ENCODE results near the gene NUDT8. TPM values are rescaled to one million over a fixed set of nuclear protein-coding genes. Genes with fewer than 3 reads are reported as not detected.

The NUDT8 gene
- total and polyA plus RNA-seq, 2 donors (not counting 1 experiment from before 2014, with no cell fraction given): 6.9 to 7.1 TPM

DNA sequence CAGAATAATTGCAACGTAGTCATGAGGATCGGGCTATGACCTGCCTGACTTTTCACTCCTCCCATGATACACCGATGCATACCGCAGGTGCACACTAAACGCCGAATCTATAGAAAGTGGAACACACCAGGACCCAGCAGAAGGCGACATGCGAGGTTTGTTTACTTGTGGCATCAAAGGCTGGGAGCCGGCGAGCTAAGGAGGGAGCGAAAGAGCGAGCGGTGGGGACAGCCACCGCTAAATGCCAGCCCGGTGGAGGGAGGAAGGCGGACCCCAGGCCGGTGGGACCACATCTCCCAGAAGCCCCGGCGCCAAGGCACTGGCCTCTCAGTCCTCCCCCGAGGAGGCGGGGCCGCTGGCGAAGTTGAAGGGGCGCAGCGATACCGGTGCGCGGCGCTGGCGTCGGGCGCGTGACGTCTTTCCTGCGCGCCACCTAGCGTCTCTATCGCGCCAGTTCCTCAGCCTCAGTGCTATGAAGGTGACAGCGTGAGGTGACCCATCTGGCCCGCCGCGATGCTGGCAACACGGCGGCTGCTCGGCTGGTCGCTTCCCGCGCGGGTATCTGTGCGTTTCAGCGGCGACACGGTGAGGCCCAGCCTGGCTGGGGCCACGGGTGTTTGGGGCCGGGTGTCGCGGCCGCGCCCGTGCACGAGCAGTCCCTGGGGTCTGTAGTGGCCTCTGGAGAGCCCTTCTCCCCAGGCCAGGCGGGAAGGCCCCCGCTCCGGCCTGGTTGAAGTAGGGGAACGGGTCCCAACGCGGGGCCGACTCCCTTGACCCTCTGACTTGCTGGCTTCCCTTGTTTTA is 23.0 kb downstream of the NUDT8 start, which contains the start of gene NDUFV1:
NDUFV1 (plus strand) TSS at position 445 of the 804 bp plus-strand sequence; CDS start at position 514, 69 bp downstream.
- Mint-ChIP-seq H3K27ac (peak within 1 kb of the TSS; percentile 90), H3K27me3 (peaks cover 18% of the 10 kb centered on the region), H3K4me1 (peaks cover 19% of the 10 kb centered on the region), H3K4me3 (peak within 1 kb of the TSS; percentile 95), H3K9me3 (ENCODE audit: insufficient read depth) (no peaks in the 10 kb centered on the region)
- Histone ChIP-seq H3K79me2 (ENCODE audit: control insufficient read depth, insufficient read depth, low read length) (peaks cover 26% of the 10 kb centered on the region), H3K9me3 (ENCODE audit: control extremely low read depth in 1 of 3, control insufficient read depth in 2 of 3, insufficient read depth in 1 of 3, low read length in 2 of 3) (no peaks in the 10 kb centered on the region), H3K9ac (ENCODE audit: low read length) (peak within 1 kb of the TSS; percentile 87), H4K20me1 (ENCODE audit: control insufficient read depth, insufficient read depth, low read length, poor library complexity, severe bottlenecking) (no peaks in the 10 kb centered on the region), H3K4me2 (replicated peaks; ENCODE audit: low read depth, low read length, poor library complexity, severe bottlenecking) (peak within 1 kb of the TSS; percentile 90), H3K36me3 (replicated peaks in 1 of 2; ENCODE audit: control extremely low read depth in 1 of 2, control insufficient read depth in 1 of 2, extremely low read depth in 1 of 2, insufficient read depth in 2 of 2, low read length in 1 of 2) (peaks cover 0 to 35% of the 10 kb centered on the region in 2 experiments), H3K4me1 (ENCODE audit: control insufficient read depth in 2 of 2, insufficient read depth in 2 of 2, low read length in 2 of 2) (peaks cover 13 to 17% of the 10 kb centered on the region in 2 donors), H3K27me3 (replicated peaks in 1 of 4; ENCODE audit: control extremely low read depth in 1 of 4, control insufficient read depth in 3 of 4, insufficient read depth in 4 of 4, low read length in 3 of 4) (peaks cover 0 to 16% (median 5%) of the 10 kb centered on the region in 4 experiments), H2AFZ (ENCODE audit: insufficient read depth, low read depth, low read length, poor library complexity, severe bottlenecking) (peak within 1 kb of the TSS; percentile 74), H3K27ac (ENCODE audit: low read length in 2 of 2) (peak within 1 kb of the TSS; percentile 43 to 72), H3K4me3 (ENCODE audit: control extremely low read depth in 1 of 5, extremely low read depth in 1 of 5, insufficient read depth in 1 of 5, low read depth in 2 of 5, low read length in 4 of 5) (peak within 1 kb of the TSS; percentile 70 to 90 (median 88))
- intact Hi-C loops (cut with micrococcal nuclease): loop anchor here (1.0 kb wide), 7 partner anchors 8 to 205 kb away; partner anchors contain the start of genes CDK2AP2, GSTP1 and PPP1CA
- ATAC-seq (ENCODE audit: low read depth): peak; percentile 99
- under 1% methylated on average over 69 of the region's 69 CpGs for WGBS (ENCODE audit: insufficient coverage)
- POLR2A ChIA-PET: no interaction called here
- DNase-seq: peak; percentile 97
- CTCF ChIA-PET: interaction anchor here (1.1 to 2.6 kb wide), 3 partner anchors 11 to 34 kb away, joined by 3 to 13 read pairs (median 4); no protein-coding TSS in a partner anchor
- TF ChIP-seq CTCF (IDR thresholded peaks at IDR 0.05) (peak; percentile 82), EZH2 (IDR thresholded peaks at IDR 0.05; ENCODE audit: borderline replicate concordance, insufficient read depth, low read depth, low read length, poor library complexity, severe bottlenecking) (no peak)

All from B cell (primary cell).